ENCODE measurements around the gene RAB39A.
A peak's percentile ranks its signal among the peaks of the same experiment; 100 is the strongest.

Gene RAB39A

GRCh38 chr11:107962181-107962580, 33.9 kb downstream of the RAB39A start:
- DNase-seq (ENCODE audit: low spot score), result no peak

DNA sequence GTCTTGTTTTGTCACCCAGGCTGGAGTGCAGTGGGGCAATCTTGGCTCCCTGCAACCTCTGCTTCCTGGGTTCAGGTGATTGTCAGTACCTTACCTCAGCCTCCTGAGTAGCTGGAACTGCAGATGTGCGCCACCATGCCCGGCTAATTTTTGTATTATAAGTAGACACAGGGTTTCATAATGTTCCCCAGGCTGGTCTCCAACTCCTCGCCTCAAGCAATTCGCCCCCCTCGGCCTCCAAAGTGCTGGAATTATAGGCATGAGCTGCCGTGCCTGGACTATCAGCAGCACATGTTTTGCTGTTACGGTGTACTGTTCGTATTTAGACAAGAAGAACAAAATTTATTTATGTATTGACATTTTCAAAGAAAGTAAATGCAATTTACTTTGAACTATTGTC, 34.8 kb downstream of the RAB39A start:
- DNase-seq (ENCODE audit: low spot score), result no peak

DNA sequence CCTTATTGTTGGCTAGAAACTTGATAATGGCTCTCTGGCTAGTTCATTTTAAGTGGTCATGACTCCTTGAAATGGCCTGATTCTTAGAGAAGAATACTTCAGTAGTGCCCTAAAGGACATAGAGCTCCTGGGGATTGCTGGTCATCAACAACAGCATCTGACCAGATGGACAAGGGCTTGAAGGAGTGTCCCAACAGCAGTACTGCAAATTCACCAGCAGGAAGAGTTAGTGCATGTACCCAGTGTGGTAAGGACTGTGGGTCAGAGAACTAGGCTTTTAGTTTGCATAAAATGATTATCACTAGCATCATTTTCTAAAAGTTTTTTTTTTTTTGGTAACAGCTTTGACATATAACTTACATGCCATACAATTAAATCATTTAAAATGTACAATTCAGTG, 41.0 kb downstream of the RAB39A start:
- no peak for DNase-seq (ENCODE audit: low spot score)

- no peak for DNase-seq (ENCODE audit: low spot score)
Observed at GRCh38 chr11:107970049-107970448, 41.8 kb downstream of the RAB39A start.

GRCh38 chr11:107973641-107974040, 45.4 kb downstream of the RAB39A start:
- DNase-seq (ENCODE audit: low spot score), result no peak

DNA sequence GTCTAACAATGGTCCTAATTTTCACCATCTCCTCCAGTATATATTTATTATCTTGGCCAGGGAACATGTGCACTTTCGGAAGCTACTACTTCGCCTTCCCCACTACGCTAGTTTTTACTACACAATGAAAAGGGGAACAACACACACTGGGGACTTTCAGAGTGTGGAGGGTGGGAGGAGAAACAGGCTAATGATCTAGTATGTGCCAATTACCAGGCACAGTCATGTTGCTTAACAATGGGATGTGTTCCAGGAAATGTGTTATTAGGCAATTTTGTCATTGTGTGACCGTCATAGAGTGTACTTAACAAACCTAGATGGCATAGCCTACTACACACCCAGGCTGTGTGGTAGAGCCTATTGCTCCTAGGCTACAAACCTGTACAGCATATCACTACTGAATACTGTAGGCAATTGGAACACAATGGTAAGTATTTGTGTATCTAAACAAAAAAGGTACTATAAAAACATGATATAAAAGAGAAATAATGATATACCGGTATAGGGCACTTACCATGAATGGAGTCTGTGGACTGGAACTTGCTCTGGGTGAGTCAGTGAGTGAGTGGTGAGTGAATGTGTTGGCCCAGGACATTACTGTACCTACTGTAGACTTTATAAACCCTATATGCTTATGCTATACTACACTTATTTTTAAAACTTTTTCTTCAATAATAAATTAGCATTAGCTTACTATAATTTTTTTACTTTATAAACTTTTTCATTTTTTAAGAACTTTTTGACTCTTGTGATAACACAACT, 60.3 kb downstream of the RAB39A start:
- DNase-seq (ENCODE audit: low spot score), result no peak

- DNase-seq (ENCODE audit: low spot score), result no peak
Observed at GRCh38 chr11:107991868-107992414, 63.7 kb downstream of the RAB39A start.

GRCh38 chr11:107996006-107996776, 67.9 kb downstream of the RAB39A start:
- DNase-seq (ENCODE audit: low spot score), result no peak

GRCh38 chr11:107998761-107999160, 70.5 kb downstream of the RAB39A start:
- DNase-seq (ENCODE audit: low spot score), result no peak

DNA sequence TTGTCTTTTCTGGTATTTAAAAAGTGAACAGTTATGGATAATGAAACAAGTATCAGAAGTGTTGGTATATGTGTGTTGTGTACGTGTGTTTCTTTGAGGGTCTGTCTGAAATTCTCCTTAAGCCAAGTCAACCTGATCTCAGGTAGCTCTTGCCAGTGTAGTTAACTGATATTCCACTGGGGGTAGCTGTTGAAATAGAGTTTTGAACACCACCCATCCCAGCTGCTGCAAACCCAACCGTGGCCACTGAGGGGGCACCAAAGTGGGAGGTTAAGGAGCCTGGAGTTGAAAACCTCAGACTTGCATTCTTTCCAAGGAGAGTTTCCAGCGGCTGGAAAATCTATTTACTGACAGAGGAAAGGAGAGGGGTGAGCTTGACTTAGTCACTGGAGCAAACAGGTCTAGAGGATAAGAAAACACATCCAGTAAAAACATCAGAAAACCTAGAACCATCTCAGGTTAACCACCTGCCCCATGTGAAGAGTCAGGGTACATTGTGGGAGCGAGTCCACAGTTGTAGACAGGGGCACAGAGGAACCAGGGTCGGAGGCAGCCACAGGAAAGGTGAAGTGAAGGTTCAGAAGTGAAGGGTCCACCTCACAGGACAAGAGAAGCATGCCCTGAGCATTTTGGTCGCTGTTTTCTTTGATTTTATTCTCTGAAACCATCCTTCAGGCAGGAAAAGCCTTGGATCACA, 71.7 kb downstream of the RAB39A start:
- DNase-seq (ENCODE audit: low spot score), result no peak

- no peak for DNase-seq (ENCODE audit: low spot score)
Observed at GRCh38 chr11:108002476-108002875, 74.2 kb downstream of the RAB39A start.

DNA sequence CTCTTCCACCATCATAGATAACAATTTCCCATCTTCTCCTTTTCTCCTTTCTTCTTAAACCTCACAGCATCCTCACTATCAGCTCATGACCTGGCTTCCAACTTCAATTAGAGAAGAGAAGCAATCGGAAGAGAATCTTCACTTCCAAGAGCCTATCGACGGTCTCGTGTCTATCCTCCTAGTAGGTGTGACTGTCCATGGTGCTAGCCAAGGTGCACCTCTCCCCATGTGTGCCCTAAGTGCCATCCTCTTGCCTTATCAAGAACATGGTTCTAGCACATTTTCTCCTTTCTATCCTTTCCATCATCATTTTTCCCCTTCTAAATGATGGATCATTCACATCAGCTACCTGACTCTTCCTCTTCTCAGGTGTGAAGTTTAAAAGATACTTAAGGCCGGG, 75.4 kb downstream of the RAB39A start:
- DNase-seq (ENCODE audit: low spot score), result no peak

- DNase-seq (ENCODE audit: low spot score), result no peak
Observed at GRCh38 chr11:108007819-108008218, 79.6 kb downstream of the RAB39A start.

DNA sequence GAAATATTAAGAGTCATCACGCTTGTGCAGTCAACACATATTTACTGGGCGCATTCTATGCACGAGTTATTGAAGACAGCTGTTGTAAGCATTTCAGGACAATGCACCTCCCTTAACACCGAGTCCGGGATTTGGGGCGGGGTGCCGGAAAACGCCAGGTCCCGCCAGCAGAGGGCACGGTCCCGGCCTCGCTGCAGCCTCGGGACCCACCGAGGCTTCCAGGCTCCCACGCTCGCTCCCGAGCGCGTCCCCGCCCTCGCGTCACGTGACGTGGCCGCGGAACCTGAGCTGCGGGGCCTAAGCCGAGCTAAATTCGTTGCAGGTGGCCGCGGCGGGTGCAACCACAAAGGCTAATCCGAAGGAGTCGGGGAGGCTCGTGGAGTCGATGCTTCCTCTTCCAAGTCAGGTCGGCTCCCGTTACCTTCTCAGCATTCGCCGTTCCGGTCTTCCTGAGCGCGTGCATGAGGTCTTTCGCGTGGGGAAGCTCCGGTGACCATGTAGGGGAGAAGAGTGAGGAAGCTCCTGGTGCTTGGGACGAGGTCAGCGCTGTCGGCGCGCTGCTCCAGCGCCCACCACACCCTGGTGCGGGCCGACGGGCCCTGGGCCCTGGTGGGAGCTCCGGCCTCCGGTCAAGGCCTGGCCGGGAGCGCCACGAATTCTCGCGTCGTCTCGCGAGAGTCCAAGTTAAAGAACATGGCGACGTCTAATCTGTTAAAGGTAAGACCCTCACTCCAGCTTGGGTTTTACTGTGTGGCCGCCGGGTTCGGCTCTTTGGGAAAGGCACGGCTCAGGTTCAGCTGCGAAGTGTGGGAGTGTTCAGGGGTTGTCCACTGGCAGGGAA, 80.6 kb downstream of the RAB39A start, which contains the start of gene CUL5:
TSS of gene CUL5 (plus strand) at position 243 of the 841 bp plus-strand sequence. CDS start at position 694, 451 bp downstream.
- DNase-seq (ENCODE audit: low spot score), result peak; percentile 87

- DNase-seq (ENCODE audit: low spot score), result peak; percentile 14
Observed at GRCh38 chr11:108009497-108010370, 81.5 kb downstream of the RAB39A start.

- no peak for DNase-seq (ENCODE audit: low spot score)
Observed at GRCh38 chr11:108012139-108012725, 84.0 kb downstream of the RAB39A start.
